IMR-90 (cell line): Measurements from ENCODE around the gene CHPF. TPM values are rescaled to one million over a fixed set of nuclear protein-coding genes. Genes with fewer than 3 reads are reported as not detected.

ENCODE experiments used
- ATAC-seq: fragments of 200-7000 bp; cut with Tn5 transposase; 2 replicates; pipeline ENCODE4 v1.9.1; 2020; ENCODE audit warnings: low read depth, mild to moderate bottlenecking, moderate library complexity
- BruUV-seq: library from RNA; stranded (reverse); fragments of 400-500 nt; replicated peaks from 2 replicates; lab custom pipeline; 2021; lab: Mats Ljungman, UMichigan
- CTCF ChIA-PET: fragments of 300-600 bp; formaldehyde crosslinking; extraction: SDS; loops from one replicate; lab custom pipeline; 2021; ENCODE audit warnings: antibody characterized with exemption; lab: Yijun Ruan, JAX
- POLR2A ChIA-PET: fragments of 300-600 bp; sonication (Branson Sonifier 250); formaldehyde crosslinking; loops from one replicate; lab custom pipeline; 2022; ENCODE audit warnings: antibody characterized with exemption; ENCODE audit not compliant: unreplicated experiment; lab: Charles Lee
- DNase-seq: peaks from one replicate; pipeline ENCODE4 v3.0.0; 2013
- H2AFZ ChIP-seq: replicated peaks from 2 replicates; pipeline ENCODE3; 2013; ENCODE audit warnings: low read length, mild to moderate bottlenecking; ENCODE audit not compliant: poor library complexity
- H2AK5ac ChIP-seq: 2 replicates; pipeline ENCODE4 v1.6.1; 2013; ENCODE audit warnings: low read depth, low read length, inconsistent platforms
- H2AK9ac ChIP-seq: replicated peaks from 2 replicates; pipeline ENCODE3; 2013; ENCODE audit warnings: mild to moderate bottlenecking, low read depth, low read length, moderate library complexity; ENCODE audit not compliant: poor library complexity
- H2BK120ac ChIP-seq: 2 replicates; pipeline ENCODE4 v1.6.1; 2013; ENCODE audit warnings: low read depth, low read length, inconsistent platforms
- H2BK15ac ChIP-seq: 3 replicates; pipeline ENCODE4 v1.6.1; 2013; ENCODE audit warnings: low read depth, low read length, inconsistent platforms
- H2BK20ac ChIP-seq: 2 replicates; pipeline ENCODE4 v1.6.1; 2013; ENCODE audit warnings: low read depth, mild to moderate bottlenecking, inconsistent platforms, low read length, moderate library complexity
- H2BK5ac ChIP-seq: 2 replicates; pipeline ENCODE4 v1.6.1; 2013; ENCODE audit warnings: mild to moderate bottlenecking, low read depth, low read length, inconsistent platforms; ENCODE audit not compliant: poor library complexity, severe bottlenecking
- H3K14ac ChIP-seq: replicated peaks from 2 replicates; pipeline ENCODE4 v1.6.1; 2013; ENCODE audit warnings: low read depth, low read length, inconsistent platforms
- H3K18ac ChIP-seq: 2 replicates; pipeline ENCODE4 v1.6.1; 2013; ENCODE audit warnings: low read depth, low read length, control low read depth
- H3K23ac ChIP-seq: 2 replicates; pipeline ENCODE4 v1.6.1; 2013; ENCODE audit warnings: low read depth, low read length, inconsistent platforms
- H3K27ac ChIP-seq: 2 replicates; pipeline ENCODE4 v1.5.1; 2013; ENCODE audit warnings: mild to moderate bottlenecking, control low read depth, low read length; ENCODE audit not compliant: insufficient read depth
- H3K27me3 ChIP-seq: 2 replicates; pipeline ENCODE4 v1.6.1; 2013; ENCODE audit warnings: low read length; ENCODE audit not compliant: control insufficient read depth, insufficient read depth
- H3K36me3 ChIP-seq: 2 replicates; pipeline ENCODE4 v1.6.1; 2013; ENCODE audit warnings: low read length, mixed read lengths; ENCODE audit not compliant: control insufficient read depth, insufficient read depth
- H3K4ac ChIP-seq: 2 replicates; pipeline ENCODE4 v1.6.1; 2013; ENCODE audit warnings: low read depth, low read length, inconsistent platforms
- H3K4me1 ChIP-seq: 2 replicates; pipeline ENCODE4 v1.6.1; 2013; ENCODE audit warnings: low read length, mixed read lengths; ENCODE audit not compliant: control insufficient read depth, insufficient read depth
- H3K4me2 ChIP-seq: 2 replicates; pipeline ENCODE4 v1.6.1; 2013; ENCODE audit warnings: low read depth, mild to moderate bottlenecking, control low read depth, low read length, moderate library complexity
- H3K4me3 ChIP-seq: 2 replicates; pipeline ENCODE4 v1.5.1; 2013; ENCODE audit warnings: low read depth, mild to moderate bottlenecking, control low read depth, low read length, moderate library complexity; ENCODE audit not compliant: insufficient read depth
- H3K56ac ChIP-seq: 2 replicates; pipeline ENCODE4 v1.6.1; 2013; ENCODE audit warnings: low read length, inconsistent platforms; ENCODE audit not compliant: insufficient read depth; ENCODE audit errors: extremely low read depth
- H3K79me1 ChIP-seq, 2 experiments: 2 replicates each; pipeline ENCODE4 v1.6.1; 2013; ENCODE audit warnings: low read length in 2 of 2, inconsistent platforms in 1 of 2, low read depth in 1 of 2
- H3K9ac ChIP-seq: 2 replicates; pipeline ENCODE4 v1.6.1; 2013; ENCODE audit warnings: low read depth, low read length, control low read depth
- H3K9me1 ChIP-seq: 2 replicates; pipeline ENCODE4 v1.6.1; 2013; ENCODE audit warnings: low read length, inconsistent platforms; ENCODE audit not compliant: insufficient read depth
- H3K9me3 ChIP-seq: 2 replicates; pipeline ENCODE4 v1.6.1; 2013; ENCODE audit warnings: low read length; ENCODE audit not compliant: control insufficient read depth, insufficient read depth
- H4K20me1 ChIP-seq: 2 replicates; pipeline ENCODE4 v1.6.1; 2013; ENCODE audit warnings: low read length, inconsistent platforms; ENCODE audit not compliant: insufficient read depth
- H4K5ac ChIP-seq: 2 replicates; pipeline ENCODE4 v1.6.1; 2013; ENCODE audit warnings: mild to moderate bottlenecking, low read depth, low read length, control low read depth
- H4K8ac ChIP-seq, 2 experiments: 2 replicates each; pipeline ENCODE4 v1.6.1; 2013; ENCODE audit warnings: low read depth in 2 of 2, low read length in 2 of 2, control low read depth in 1 of 2, inconsistent platforms in 1 of 2
- H4K91ac ChIP-seq: 2 replicates; pipeline ENCODE4 v1.6.1; 2013; ENCODE audit warnings: low read depth, low read length, inconsistent platforms; ENCODE audit not compliant: insufficient read depth
- BHLHE40 ChIP-seq: fragments of 150-350 bp; IDR thresholded peaks from 2 replicates; pipeline ENCODE4 v1.6.1; 2016; ENCODE audit warnings: mild to moderate bottlenecking, low read depth, low read length
- CEBPB ChIP-seq: IDR thresholded peaks from 2 replicates; pipeline ENCODE4 v1.6.1; 2012; ENCODE audit warnings: low read depth, low read length, improper control_type of control experiment
- CHD1 ChIP-seq: IDR thresholded peaks from 2 replicates; pipeline ENCODE4 v1.6.1; 2012; ENCODE audit warnings: low read depth, low read length, improper control_type of control experiment
- CTCF ChIP-seq: conservative IDR thresholded peaks from 2 replicates; pipeline ENCODE4 v1.5.1; 2012; ENCODE audit warnings: mild to moderate bottlenecking, low read depth, low read length, improper control_type of control experiment
- ELK1 ChIP-seq: fragments of 150-350 bp; IDR thresholded peaks from 2 replicates; pipeline ENCODE4 v1.6.1; 2016; ENCODE audit warnings: low read depth, mild to moderate bottlenecking, low read length, moderate library complexity, borderline replicate concordance
- FOS ChIP-seq: fragments of 150-350 bp; IDR thresholded peaks from 2 replicates; pipeline ENCODE4 v1.6.1; 2016; ENCODE audit warnings: low read depth, low read length
- MAFK ChIP-seq: IDR thresholded peaks from 2 replicates; pipeline ENCODE4 v1.6.1; 2012; ENCODE audit warnings: low read depth, low read length, improper control_type of control experiment
- MAZ ChIP-seq: IDR thresholded peaks from 2 replicates; pipeline ENCODE4 v1.6.1; 2012; ENCODE audit warnings: low read depth, mild to moderate bottlenecking, low read length, improper control_type of control experiment, moderate library complexity, borderline replicate concordance
- MXI1 ChIP-seq: IDR thresholded peaks from 2 replicates; pipeline ENCODE4 v1.6.1; 2012; ENCODE audit warnings: low read depth, mild to moderate bottlenecking, low read length, moderate library complexity, borderline replicate concordance
- NFE2L2 ChIP-seq: fragments of 150-350 bp; IDR thresholded peaks from 2 replicates; pipeline ENCODE4 v1.6.1; 2016; ENCODE audit warnings: low read depth, mild to moderate bottlenecking, low read length
- POLR2A ChIP-seq: IDR thresholded peaks from 2 replicates; pipeline ENCODE4 v1.6.1; 2012; ENCODE audit warnings: mild to moderate bottlenecking, low read depth, low read length
- RCOR1 ChIP-seq: IDR thresholded peaks from 2 replicates; pipeline ENCODE4 v1.6.1; 2012; ENCODE audit warnings: mild to moderate bottlenecking, low read length, improper control_type of control experiment; ENCODE audit not compliant: insufficient replicate concordance
- RFX5 ChIP-seq: IDR thresholded peaks from 2 replicates; pipeline ENCODE4 v1.8.0; 2012; ENCODE audit warnings: low read depth, mild to moderate bottlenecking, low read length, moderate library complexity
- SMC3 ChIP-seq: fragments of 150-350 bp; IDR thresholded peaks from 2 replicates; pipeline ENCODE4 v1.6.1; 2016; ENCODE audit warnings: low read depth, mild to moderate bottlenecking, antibody characterized with exemption, low read length, moderate library complexity
- USF2 ChIP-seq: fragments of 150-350 bp; IDR thresholded peaks from 2 replicates; pipeline ENCODE4 v1.6.1; 2017; ENCODE audit warnings: mild to moderate bottlenecking, antibody characterized with exemption, low read length, low read depth
- whole genome bisulfite sequencing, 2 experiments: methylation state at CpG; one replicate each; pipeline versions ENCODE4 v1.1.5 to v1.1.7; 2013; ENCODE audit warnings: missing lambda C conversion rate in 2 of 2; ENCODE audit not compliant: insufficient read length in 1 of 2; ENCODE audit errors: extremely low coverage in 2 of 2; 5-methylcytosine and 5-hydroxymethylcytosine counted together
- dilution Hi-C: fragments of 300-500 bp; cut with HindIII; formaldehyde crosslinking; loops from one replicate; pipeline ENCODE4 v1.14.3; 2018; ENCODE audit warnings: low sequenced_read_pairs; ENCODE audit not compliant: unreplicated experiment
- in situ Hi-C: fragments of 300-500 bp; cut with MboI; formaldehyde crosslinking; loops from 3 replicates; pipeline ENCODE4 v1.14.3; 2019; ENCODE audit warnings: low sequenced_read_pairs, inconsistent platforms, mixed read lengths
- intact Hi-C: fragments of 100-400 bp; cut with micrococcal nuclease; formaldehyde crosslinking; loops from 2 replicates; pipeline ENCODE4 v1.10.0; 2022
- polyA plus RNA-seq, 3 experiments: library from polyadenylated mRNA; depleted of rRNA; stranded (reverse); fragments of >200 nt; gene quantifications; 2 replicates each; pipeline ENCODE4 v1.2.3, GENCODE V29; 2012; ENCODE audit warnings: low replicate concordance in 1 of 3
- total RNA-seq: library from RNA; depleted of rRNA; stranded (reverse); fragments of >200 nt; gene quantifications from 2 replicates; pipeline ENCODE4 v1.2.3, GENCODE V29; 2012

The CHPF gene
- total and polyA plus RNA-seq, 2 of the 4 experiments (the other 2 are of a cell fraction): 24.0 to 115 TPM

- H3K9ac ChIP-seq: no peak overlapping the region
- no peak overlapping the region for H2AFZ ChIP-seq
- H2BK5ac ChIP-seq: no peak overlapping the region
- CTCF ChIA-PET: interaction anchor here (1.5 kb wide), 1 partner anchor 31 kb away, joined by 5 read pairs; no protein-coding TSS in a partner anchor
- no peak for ATAC-seq
- in situ Hi-C loops: no loop called here
- no peak overlapping the region for H2AK5ac ChIP-seq
- no peak overlapping the region for H2BK15ac ChIP-seq
- no peaks in the 10 kb centered on the region for H3K79me1 ChIP-seq
- no peaks in the 10 kb centered on the region for H3K27me3 ChIP-seq
- no peak overlapping the region for H4K8ac ChIP-seq
- H4K20me1 ChIP-seq: no peaks in the 10 kb centered on the region
- H3K14ac ChIP-seq: no peak overlapping the region
- no TSS peak for BruUV-seq
- H2BK120ac ChIP-seq: no peak overlapping the region
- dilution Hi-C loops: no loop called here
- H4K91ac ChIP-seq: no peak overlapping the region
- peaks cover 32% of the 10 kb centered on the region; the same call in 1 of the 2 replicates for H3K36me3 ChIP-seq
- peaks cover 2% of the 10 kb centered on the region for H3K4me1 ChIP-seq
- H3K23ac ChIP-seq: no peak overlapping the region
- no peak for DNase-seq
- no peak overlapping the region for H3K4me3 ChIP-seq
- WGBS, 2 experiments: 97% methylated on average over 4 of the region's 10 CpGs; no CpG with 5 or more reads in 1 of the 2 experiments
- no peak overlapping the region for H3K4me2 ChIP-seq
- H3K56ac ChIP-seq: no peak overlapping the region
- POLR2A ChIA-PET: no interaction called here
- no peak overlapping the region for H3K27ac ChIP-seq
- no peak overlapping the region for H2BK20ac ChIP-seq
- H3K4ac ChIP-seq: no peak overlapping the region
- no peak for TF ChIP-seq CEBPB
- no peak for TF ChIP-seq POLR2A
- no peak for TF ChIP-seq RFX5
- no peak for TF ChIP-seq MAZ
- TF ChIP-seq SMC3: no peak
- TF ChIP-seq USF2: no peak
- no peak for TF ChIP-seq ELK1
- TF ChIP-seq CTCF: no peak
- no peak for TF ChIP-seq MXI1
- no peak for TF ChIP-seq CHD1
- TF ChIP-seq MAFK: no peak
- TF ChIP-seq FOS: no peak
- no peak for TF ChIP-seq BHLHE40
- no peak for TF ChIP-seq NFE2L2
- TF ChIP-seq RCOR1: no peak
- no peak overlapping the region for H3K18ac ChIP-seq
- no peak overlapping the region for H2AK9ac ChIP-seq
- intact Hi-C loops: no loop called here
- no peaks in the 10 kb centered on the region for H3K9me1 ChIP-seq
- no peaks in the 10 kb centered on the region for H3K9me3 ChIP-seq
- H4K5ac ChIP-seq: no peak overlapping the region
Observed at GRCh38 chr2:219490600-219491130, 52.9 kb downstream of the CHPF start.
